ENCODE measurements around the gene HOXA4. TPM values are rescaled to one million over a fixed set of nuclear protein-coding genes. Genes with fewer than 3 reads are reported as not detected.
A peak's percentile ranks its signal among the peaks of the same experiment; 100 is the strongest.

Gene HOXA4
- total and polyA plus RNA-seq, 3 donors from 2014 or later: 1.7 to 3.4 (median 3.3) TPM

GRCh38 chr7:27097686-27098577 is 32.6 kb downstream of the HOXA4 start:
- no peak for DNase-seq
- Histone ChIP-seq H3K9me3 (no peaks in the 10 kb centered on the region), H3K27me3 (no peaks in the 10 kb centered on the region), H3K4me1 (no peaks in the 10 kb centered on the region), H3K27ac (no peak overlapping the region), H3K4me3 (no peak overlapping the region), H3K36me3 (ENCODE audit: low read depth, missing control alignments) (no peaks in the 10 kb centered on the region)
- TF ChIP-seq CTCF (IDR thresholded peaks at IDR 0.05) (no peak), POLR2A (IDR thresholded peaks at IDR 0.05) (no peak)
- 12 to 13% methylated on average over 25 to 35 of the region's 35 CpGs for WGBS, 2 donors
- intact Hi-C loops (cut with DNase I; ENCODE audit: low total_unique reads): no loop called here

- Histone ChIP-seq H3K27me3 (no peaks in the 10 kb centered on the region), H3K36me3 (ENCODE audit: low read depth, missing control alignments) (no peaks in the 10 kb centered on the region), H3K4me3 (peak overlapping the region; percentile 62 to 72), H3K27ac (no peak overlapping the region), H3K9me3 (no peaks in the 10 kb centered on the region), H3K4me1 (no peaks in the 10 kb centered on the region)
- WGBS, 2 donors: 2 to 3% methylated on average over 39 to 41 of the region's 41 CpGs
- intact Hi-C loops (cut with DNase I; ENCODE audit: low total_unique reads): no loop called here
- no peak for DNase-seq
- TF ChIP-seq CTCF (IDR thresholded peaks at IDR 0.05) (no peak), POLR2A (IDR thresholded peaks at IDR 0.05) (no peak)
Observed at GRCh38 chr7:27096768-27097514, 33.6 kb downstream of the HOXA4 start.

GRCh38 chr7:27095897-27096767 is 34.4 kb downstream of the HOXA4 start, which contains the start of gene HOXA1:
Gene HOXA1 (minus strand): TSS chr7:27096000. CDS start chr7:27095912, 88 bp downstream.
- H3K27ac ChIP-seq: no peak within 1 kb of the TSS
- H3K4me1 ChIP-seq: no peaks in the 10 kb centered on the region
- DNase-seq: peak; percentile 74
- intact Hi-C loops (cut with DNase I; ENCODE audit: low total_unique reads): no loop called here
- H3K4me3 ChIP-seq: peak within 1 kb of the TSS; percentile 62 to 72
- H3K27me3 ChIP-seq: no peaks in the 10 kb centered on the region
- no peaks in the 10 kb centered on the region for H3K36me3 ChIP-seq (ENCODE audit: low read depth, missing control alignments)
- 1% methylated on average over 36 to 68 of the region's 68 CpGs for WGBS, 2 donors
- no peaks in the 10 kb centered on the region for H3K9me3 ChIP-seq
- TF ChIP-seq CTCF (IDR thresholded peaks at IDR 0.05) (no peak), POLR2A (IDR thresholded peaks at IDR 0.05) (no peak)

- Histone ChIP-seq H3K4me1 (no peaks in the 10 kb centered on the region), H3K27me3 (no peaks in the 10 kb centered on the region), H3K36me3 (ENCODE audit: low read depth, missing control alignments) (no peaks in the 10 kb centered on the region), H3K9me3 (no peaks in the 10 kb centered on the region), H3K27ac (no peak overlapping the region), H3K4me3 (peak overlapping the region in 1 of 2 donors; percentile 72)
- TF ChIP-seq CTCF (IDR thresholded peaks at IDR 0.05) (no peak), POLR2A (IDR thresholded peaks at IDR 0.05) (no peak)
- no peak for DNase-seq
- 2 to 3% methylated on average over 28 to 33 of the region's 33 CpGs for WGBS, 2 donors
- intact Hi-C loops (cut with DNase I; ENCODE audit: low total_unique reads): no loop called here
Observed at GRCh38 chr7:27095050-27095896, 35.3 kb downstream of the HOXA4 start.
